Mesodermal cell (in vitro differentiated cells): Measurements from ENCODE around the gene PRRC2B.

Experiments used
- H3K27ac ChIP-seq: 2 replicates; pipeline ENCODE4 v1.7.0; 2013; ENCODE audit warnings: mild to moderate bottlenecking, low read depth, low read length, moderate library complexity; ENCODE audit not compliant: severe bottlenecking
- H3K36me3 ChIP-seq: 2 replicates; pipeline ENCODE4 v1.7.1; 2013; ENCODE audit warnings: mild to moderate bottlenecking, low read length, moderate library complexity; ENCODE audit not compliant: control insufficient read depth, insufficient read depth
- H3K4me1 ChIP-seq: one replicate; pipeline ENCODE4 v1.7.1; 2013; ENCODE audit warnings: mild to moderate bottlenecking, low read length; ENCODE audit not compliant: insufficient read depth, control insufficient read depth, poor library complexity, severe bottlenecking
- H3K4me3 ChIP-seq: 2 replicates; pipeline ENCODE4 v1.7.0; 2013; ENCODE audit warnings: low read length, control low read depth, mild to moderate bottlenecking; ENCODE audit not compliant: insufficient read depth, poor library complexity, severe bottlenecking; ENCODE audit errors: extremely low read depth
- H3K9me3 ChIP-seq: 2 replicates; pipeline ENCODE4 v1.7.1; 2013; ENCODE audit warnings: mild to moderate bottlenecking, low read length, moderate library complexity; ENCODE audit not compliant: control insufficient read depth
- WGBS, 2 experiments: methylation state at CpG; one replicate each; pipeline ENCODE4 v1.1.5; 2013; ENCODE audit warnings: missing lambda C conversion rate in 2 of 2; ENCODE audit not compliant: insufficient coverage in 2 of 2; 5-methylcytosine and 5-hydroxymethylcytosine counted together

Gene PRRC2B

GRCh38 chr9:131516930-131517329 is 123.0 kb downstream of the PRRC2B start:
- Histone ChIP-seq H3K4me1 (no peaks in the 10 kb centered on the region), H3K27ac (no peak overlapping the region), H3K9me3 (no peaks in the 10 kb centered on the region), H3K36me3 (peaks cover 95% of the 10 kb centered on the region), H3K4me3 (no peak overlapping the region)
- WGBS, 2 experiments = 92 to 96% methylated on average over 4 to 9 of the region's 9 CpGs

DNA sequence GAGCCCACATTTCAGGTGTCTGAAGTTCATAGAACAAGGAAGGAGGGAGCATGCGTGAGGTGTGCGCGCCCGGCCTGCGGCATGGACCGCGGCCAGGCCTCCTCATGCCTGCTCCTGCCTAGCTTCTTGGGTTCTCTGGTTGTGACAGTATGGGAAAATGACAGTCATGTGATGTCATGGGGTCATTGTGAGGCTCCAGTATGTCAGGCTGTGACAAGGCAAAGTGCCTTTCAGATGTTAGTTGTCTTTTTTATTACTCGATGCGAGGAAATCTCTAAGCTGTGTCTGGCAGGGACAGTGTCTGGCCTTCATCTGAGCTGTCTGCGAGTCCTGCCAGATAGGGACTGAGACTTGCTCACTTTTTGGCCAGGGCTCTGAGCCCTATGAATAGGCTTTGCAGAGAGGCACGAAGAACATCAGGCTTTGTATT is 123.9 kb downstream of the PRRC2B start:
- H3K36me3 ChIP-seq = peaks cover 95% of the 10 kb centered on the region
- no peaks in the 10 kb centered on the region for H3K9me3 ChIP-seq
- no peaks in the 10 kb centered on the region for H3K4me1 ChIP-seq
- 94 to 98% methylated on average over 6 to 11 of the region's 11 CpGs for WGBS, 2 experiments
- H3K27ac ChIP-seq = no peak overlapping the region
- H3K4me3 ChIP-seq = no peak overlapping the region

DNA sequence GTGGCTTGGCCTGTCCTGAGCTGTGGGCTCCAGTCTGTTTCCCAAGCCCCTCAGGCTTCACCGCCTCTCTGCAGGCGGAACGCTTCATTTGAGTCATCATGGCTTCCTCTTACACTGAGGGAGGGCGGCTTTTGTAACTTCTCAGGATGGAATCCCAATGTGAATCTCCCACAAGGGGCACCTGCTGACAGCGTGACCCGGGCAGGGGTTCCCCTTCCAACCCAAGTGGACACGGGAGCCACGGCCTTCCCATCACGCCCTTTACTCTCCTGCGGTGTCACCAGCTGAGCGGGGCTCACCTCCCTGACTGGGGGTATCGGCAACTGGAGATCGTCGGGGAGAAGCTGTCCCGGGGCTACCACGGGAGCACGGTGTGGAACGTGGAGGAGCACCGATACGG is 124.7 kb downstream of the PRRC2B start:
- Histone ChIP-seq H3K4me3 (no peak overlapping the region), H3K27ac (no peak overlapping the region), H3K4me1 (no peaks in the 10 kb centered on the region), H3K36me3 (peaks cover 93% of the 10 kb centered on the region), H3K9me3 (no peaks in the 10 kb centered on the region)
- 97 to 98% methylated on average over 18 to 19 of the region's 20 CpGs for WGBS, 2 experiments

GRCh38 chr9:131520503-131520902 is 126.6 kb downstream of the PRRC2B start:
- H3K4me1 ChIP-seq = peaks cover 3% of the 10 kb centered on the region
- H3K9me3 ChIP-seq = no peaks in the 10 kb centered on the region
- H3K36me3 ChIP-seq = peaks cover 94% of the 10 kb centered on the region
- WGBS, 2 experiments = 80 to 83% methylated on average over 11 to 13 of the region's 16 CpGs
- H3K27ac ChIP-seq = no peak overlapping the region
- no peak overlapping the region for H3K4me3 ChIP-seq

DNA sequence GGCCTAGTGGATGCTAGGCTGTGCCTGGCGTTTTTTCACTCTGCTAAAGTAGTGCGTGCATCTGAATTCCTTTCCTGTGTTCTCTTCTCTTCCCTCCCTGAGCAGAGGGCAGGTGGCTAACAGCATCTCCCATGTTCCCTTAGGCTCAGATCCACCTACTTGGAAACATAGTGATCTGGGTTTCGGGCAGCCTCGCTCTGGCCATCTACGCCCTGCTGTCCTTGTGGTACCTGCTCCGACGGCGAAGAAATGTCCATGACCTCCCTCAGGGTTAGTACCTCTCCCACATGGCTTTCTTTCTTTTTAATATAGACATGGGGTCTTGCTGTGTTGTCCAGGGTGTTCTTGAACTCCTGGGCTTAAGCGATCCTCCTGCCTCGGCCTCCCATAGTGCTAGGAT is 127.3 kb downstream of the PRRC2B start:
- Histone ChIP-seq H3K4me1 (peaks cover 3% of the 10 kb centered on the region), H3K27ac (no peak overlapping the region), H3K36me3 (peaks cover 93% of the 10 kb centered on the region), H3K4me3 (no peak overlapping the region), H3K9me3 (no peaks in the 10 kb centered on the region)
- 91 to 97% methylated on average over 6 to 9 of the region's 10 CpGs for WGBS, 2 experiments

DNA sequence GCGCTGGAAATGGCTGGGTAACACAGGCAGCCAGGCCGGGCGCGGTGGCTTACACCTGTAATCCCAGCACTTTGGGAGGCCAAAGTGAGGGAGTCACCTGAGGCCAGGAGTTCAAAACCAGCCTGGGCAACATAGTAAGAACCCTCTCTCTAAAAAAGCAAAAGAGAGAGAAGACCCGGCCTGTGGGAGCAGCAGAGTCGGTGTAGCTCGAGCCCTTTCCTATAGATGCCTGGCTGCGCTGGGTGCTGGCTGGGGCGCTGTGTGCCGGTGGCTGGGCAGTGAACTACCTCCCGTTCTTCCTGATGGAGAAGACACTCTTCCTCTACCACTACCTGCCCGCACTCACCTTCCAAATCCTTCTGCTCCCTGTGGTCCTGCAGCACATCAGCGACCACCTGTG is 127.9 kb downstream of the PRRC2B start:
- H3K36me3 ChIP-seq = peaks cover 93% of the 10 kb centered on the region
- no peak overlapping the region for H3K27ac ChIP-seq
- WGBS, 2 experiments = 87 to 89% methylated on average over 8 to 13 of the region's 13 CpGs
- H3K4me1 ChIP-seq = peaks cover 3% of the 10 kb centered on the region
- H3K4me3 ChIP-seq = no peak overlapping the region
- H3K9me3 ChIP-seq = no peaks in the 10 kb centered on the region

- peaks cover 93% of the 10 kb centered on the region for H3K36me3 ChIP-seq
Observed at GRCh38 chr9:131522257-131523085, 128.6 kb downstream of the PRRC2B start.

DNA sequence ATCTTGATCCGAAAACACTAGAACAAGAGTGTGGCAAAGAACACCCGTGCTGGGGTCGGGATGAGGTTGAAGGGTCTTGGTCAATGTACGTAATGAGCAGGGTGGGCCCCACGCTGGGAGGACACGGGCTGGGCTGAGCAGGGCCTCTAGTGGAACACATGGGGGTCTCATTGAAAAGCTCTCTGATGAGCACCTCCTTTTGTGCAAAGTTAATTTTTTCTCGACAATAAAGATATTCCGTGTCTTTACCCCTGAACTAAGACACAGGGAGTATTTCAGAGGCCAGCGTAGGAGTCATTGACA is 129.2 kb downstream of the PRRC2B start:
- Histone ChIP-seq H3K4me3 (no peak overlapping the region), H3K4me1 (peaks cover 3% of the 10 kb centered on the region), H3K36me3 (peaks cover 95% of the 10 kb centered on the region), H3K27ac (no peak overlapping the region), H3K9me3 (no peaks in the 10 kb centered on the region)
- 98% methylated on average over 9 of the region's 9 CpGs for WGBS, 2 experiments

More at GRCh38 chr9:131522257-131523085, 128.6 kb downstream of the PRRC2B start:
- Histone ChIP-seq H3K4me1 (peaks cover 3% of the 10 kb centered on the region), H3K4me3 (no peak overlapping the region), H3K9me3 (no peaks in the 10 kb centered on the region), H3K27ac (no peak overlapping the region)
- WGBS, 2 experiments = 96 to 97% methylated on average over 22 to 29 of the region's 29 CpGs

DNA sequence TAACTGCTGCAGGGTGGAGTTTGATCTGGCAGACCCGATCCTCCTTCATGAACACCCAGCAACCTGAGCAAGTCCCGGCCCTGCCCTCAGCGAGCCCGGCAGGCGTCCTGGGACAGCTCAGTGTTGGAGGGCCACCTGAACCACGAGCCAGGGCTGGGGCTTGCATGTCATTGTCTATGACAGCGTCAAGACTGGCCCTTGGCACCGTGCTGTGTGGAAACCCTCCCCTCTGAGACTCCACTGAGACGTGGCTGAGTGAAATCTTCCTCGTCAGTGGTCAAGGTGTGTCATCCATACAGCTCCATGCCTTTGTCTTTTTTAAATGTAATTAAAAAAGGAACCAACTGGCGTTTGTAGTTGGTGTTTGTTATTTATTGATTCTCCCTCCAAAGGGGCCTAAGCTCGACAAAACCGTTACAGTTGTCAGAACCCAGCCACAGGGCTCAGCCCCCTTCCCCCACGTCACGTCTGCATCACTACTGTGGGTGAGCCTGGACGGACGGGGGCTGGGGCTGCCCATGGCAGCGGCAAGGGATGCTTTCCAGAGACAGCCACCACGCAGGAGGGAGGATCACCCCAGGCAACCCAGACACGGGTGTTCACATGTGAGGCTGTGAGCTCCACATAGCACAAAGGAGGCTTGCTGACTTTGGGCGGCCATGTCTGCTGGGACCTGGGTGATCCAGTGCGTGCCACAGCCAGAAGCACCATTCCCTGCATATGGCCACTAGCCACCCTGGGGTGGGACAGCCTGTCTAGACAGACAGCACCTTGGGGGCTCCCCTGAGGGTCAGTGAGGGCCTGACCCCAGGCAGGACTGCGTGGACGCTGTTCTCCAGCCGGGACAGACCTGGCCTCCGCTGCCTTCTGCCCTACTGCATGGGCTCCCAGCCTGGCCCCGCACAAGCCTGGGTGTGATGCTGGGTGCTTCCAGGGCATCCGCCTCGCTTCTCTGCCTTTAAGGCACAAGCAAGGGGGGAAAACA is 129.9 kb downstream of the PRRC2B start:
- H3K4me3 ChIP-seq = no peak overlapping the region
- H3K27ac ChIP-seq = peak overlapping the region; percentile 29
- H3K9me3 ChIP-seq = no peaks in the 10 kb centered on the region
- H3K4me1 ChIP-seq = peaks cover 3% of the 10 kb centered on the region
- 97% methylated on average over 22 to 26 of the region's 29 CpGs for WGBS, 2 experiments
- H3K36me3 ChIP-seq = peaks cover 95% of the 10 kb centered on the region

GRCh38 chr9:131524665-131525315 is 130.9 kb downstream of the PRRC2B start:
- Histone ChIP-seq H3K36me3 (peaks cover 95% of the 10 kb centered on the region), H3K4me1 (peaks cover 3% of the 10 kb centered on the region), H3K4me3 (no peak overlapping the region), H3K27ac (peak overlapping the region; percentile 29), H3K9me3 (no peaks in the 10 kb centered on the region)
- WGBS, 2 experiments = 96% methylated on average over 23 of the region's 23 CpGs
